GM23338 (cell line): ENCODE measurements around the gene ADAMTSL2. TPM values are rescaled to one million over a fixed set of nuclear protein-coding genes. Genes with fewer than 3 reads are reported as not detected.

Source experiments
- ATAC-seq: fragments of 200-7000 bp; cut with Tn5 transposase; 3 replicates; pipeline ENCODE4 v1.9.1; 2020
- DNase-seq: peaks from one replicate; pipeline ENCODE4 v3.0.0-alpha.2; 2015; ENCODE audit warnings: low spot score
- H2AFZ ChIP-seq: fragments of 200-600 bp; sonication (generic); 2 replicates; pipeline ENCODE4 v1.8.0; 2016; ENCODE audit warnings: antibody characterized with exemption, mild to moderate bottlenecking, moderate library complexity
- H3F3A ChIP-seq: fragments of 200-600 bp; sonication (generic); replicated peaks from 2 replicates; pipeline ENCODE4 v1.8.0; 2017; ENCODE audit warnings: antibody characterized with exemption, mixed run types, low read depth
- H3K27ac ChIP-seq: fragments of 200-600 bp; sonication (generic); 2 replicates; pipeline ENCODE4 v1.6.1; 2016; ENCODE audit warnings: low read depth
- H3K27me3 ChIP-seq: fragments of 200-600 bp; sonication (generic); 2 replicates; pipeline ENCODE4 v1.8.0; 2016; ENCODE audit warnings: mild to moderate bottlenecking, mixed run types, moderate library complexity; ENCODE audit not compliant: insufficient read depth
- H3K36me3 ChIP-seq: fragments of 200-600 bp; sonication (generic); 2 replicates; pipeline ENCODE4 v1.8.0; 2016; ENCODE audit warnings: mild to moderate bottlenecking; ENCODE audit not compliant: insufficient read depth
- H3K4me1 ChIP-seq: fragments of 200-600 bp; sonication (generic); 2 replicates; pipeline ENCODE4 v1.8.0; 2016; ENCODE audit warnings: mild to moderate bottlenecking, moderate library complexity; ENCODE audit not compliant: insufficient read depth
- H3K4me2 ChIP-seq: fragments of 200-600 bp; sonication (generic); 2 replicates; pipeline ENCODE4 v1.7.1; 2017; ENCODE audit warnings: mixed run types
- H3K4me3 ChIP-seq: fragments of 200-600 bp; sonication (generic); 2 replicates; pipeline ENCODE4 v1.6.1; 2016; ENCODE audit warnings: mixed run types
- H3K79me2 ChIP-seq: fragments of 200-600 bp; sonication (generic); replicated peaks from 2 replicates; pipeline ENCODE4 v1.8.0; 2017; ENCODE audit warnings: mild to moderate bottlenecking; ENCODE audit not compliant: insufficient read depth
- H3K9me2 ChIP-seq: fragments of 200-600 bp; sonication (generic); 2 replicates; pipeline ENCODE4 v1.8.0; 2017; ENCODE audit not compliant: insufficient read depth
- H4K20me1 ChIP-seq: fragments of 200-600 bp; sonication (generic); replicated peaks from 2 replicates; pipeline ENCODE4 v1.8.0; 2017; ENCODE audit warnings: mild to moderate bottlenecking; ENCODE audit not compliant: insufficient read depth
- H3K27ac Mint-ChIP-seq: 2 replicates; pipeline ENCODE4 v1.8.0; 2020; ENCODE audit warnings: inconsistent platforms, mild to moderate bottlenecking, moderate library complexity, mixed read lengths
- H3K27me3 Mint-ChIP-seq: 3 replicates; pipeline ENCODE4 v1.8.0; 2022; ENCODE audit warnings: low read depth, mild to moderate bottlenecking, moderate library complexity, mixed read lengths, inconsistent platforms; ENCODE audit not compliant: insufficient read depth, poor library complexity
- H3K36me3 Mint-ChIP-seq: 3 replicates; pipeline ENCODE4 v1.8.0; 2021; ENCODE audit warnings: low read depth, mild to moderate bottlenecking, inconsistent platforms, moderate library complexity, mixed read lengths
- H3K4me1 Mint-ChIP-seq: 3 replicates; pipeline ENCODE4 v1.8.0; 2020; ENCODE audit warnings: mild to moderate bottlenecking, inconsistent platforms, mixed read lengths
- H3K4me3 Mint-ChIP-seq: 3 replicates; pipeline ENCODE4 v1.8.0; 2021; ENCODE audit warnings: moderate library complexity, mild to moderate bottlenecking, inconsistent platforms, mixed read lengths
- H3K9me3 Mint-ChIP-seq: 3 replicates; pipeline ENCODE4 v1.8.0; 2020; ENCODE audit warnings: moderate library complexity, mild to moderate bottlenecking, inconsistent platforms, mixed read lengths
- CREB1 ChIP-seq: fragments of 250-450 bp; sonication (Bioruptor Pico); IDR thresholded peaks from 2 replicates; pipeline ENCODE4 v1.5.0; 2020; ENCODE audit warnings: low read depth, mild to moderate bottlenecking, moderate library complexity
- EZH2 ChIP-seq: fragments of 200-600 bp; sonication (generic); IDR thresholded peaks from one replicate; pipeline ENCODE4 v1.8.0; 2017; ENCODE audit warnings: antibody characterized with exemption, mild to moderate bottlenecking, low read depth; ENCODE audit not compliant: unreplicated experiment
- EZH2phosphoT487 ChIP-seq: fragments of 200-600 bp; sonication (generic); IDR thresholded peaks from one replicate; pipeline ENCODE4 v1.8.1; 2018; ENCODE audit warnings: antibody characterized with exemption; ENCODE audit not compliant: unreplicated experiment
- JUNB ChIP-seq: IDR thresholded peaks from one replicate; pipeline ENCODE4 v1.6.1; 2016; ENCODE audit warnings: antibody characterized with exemption; ENCODE audit not compliant: unreplicated experiment
- NANOG ChIP-seq: IDR thresholded peaks from 2 replicates; pipeline ENCODE4 v1.6.1; 2016; ENCODE audit warnings: antibody characterized with exemption, borderline replicate concordance
- POLR2AphosphoS5 ChIP-seq: IDR thresholded peaks from 2 replicates; pipeline ENCODE4 v1.6.1; 2016; ENCODE audit warnings: antibody characterized with exemption, low read depth
- STAT1 ChIP-seq: IDR thresholded peaks from one replicate; pipeline ENCODE4 v1.6.1; 2016; ENCODE audit warnings: antibody characterized with exemption; ENCODE audit not compliant: unreplicated experiment
- ZNF114 ChIP-seq: fragments of 250-450 bp; sonication (Bioruptor Pico); IDR thresholded peaks from 2 replicates; pipeline ENCODE4 v1.5.0; 2020; ENCODE audit warnings: mild to moderate bottlenecking, moderate library complexity
- ZNF331 ChIP-seq: fragments of 250-450 bp; sonication (Bioruptor Pico); IDR thresholded peaks from 2 replicates; pipeline ENCODE4 v1.5.0; 2020; ENCODE audit warnings: low read depth, mild to moderate bottlenecking, moderate library complexity
- polyA plus RNA-seq: library from polyadenylated mRNA; unstranded; fragments of >200 nt; fragmentation: Nextera tagmentation; extraction: Ambion mirVana; gene quantifications from 2 replicates; pipeline ENCODE4 v1.2.1, GENCODE V29; 2016
- total RNA-seq: library from RNA; depleted of rRNA; stranded (reverse); fragments of >200 nt; shearing (Covaris generic); gene quantifications from 2 replicates; pipeline ENCODE4 v1.2.3, GENCODE V29; 2014
- TF ChIP-seq, protein P1 (sequence below), 2 experiments: fragments of 200-600 bp in 1 of 2; sonication (generic) in 1 of 2; conservative IDR thresholded peaks; 2 replicates each; pipeline versions ENCODE4 v1.5.1 to v1.6.1; 2016 to 2017; ENCODE audit warnings: antibody characterized with exemption in 2 of 2, low read depth in 2 of 2, mild to moderate bottlenecking in 2 of 2, moderate library complexity in 1 of 2
- TF ChIP-seq, protein P2 (sequence below): fragments of 250-450 bp; sonication (Bioruptor Pico); IDR thresholded peaks from 2 replicates; pipeline ENCODE4 v1.5.0; 2020; ENCODE audit warnings: mild to moderate bottlenecking, moderate library complexity
- TF ChIP-seq, protein P3 (sequence below): IDR thresholded peaks from 2 replicates; pipeline ENCODE4 v1.6.1; 2016; ENCODE audit warnings: antibody characterized with exemption
- TF ChIP-seq, protein P4 (sequence below): IDR thresholded peaks from one replicate; pipeline ENCODE4 v1.6.1; 2018; ENCODE audit warnings: antibody characterized with exemption; ENCODE audit not compliant: unreplicated experiment

ADAMTSL2 gene
- total and polyA plus RNA-seq, 2 experiments from 2014 or later = 0.15 to 0.66 TPM

DNA sequence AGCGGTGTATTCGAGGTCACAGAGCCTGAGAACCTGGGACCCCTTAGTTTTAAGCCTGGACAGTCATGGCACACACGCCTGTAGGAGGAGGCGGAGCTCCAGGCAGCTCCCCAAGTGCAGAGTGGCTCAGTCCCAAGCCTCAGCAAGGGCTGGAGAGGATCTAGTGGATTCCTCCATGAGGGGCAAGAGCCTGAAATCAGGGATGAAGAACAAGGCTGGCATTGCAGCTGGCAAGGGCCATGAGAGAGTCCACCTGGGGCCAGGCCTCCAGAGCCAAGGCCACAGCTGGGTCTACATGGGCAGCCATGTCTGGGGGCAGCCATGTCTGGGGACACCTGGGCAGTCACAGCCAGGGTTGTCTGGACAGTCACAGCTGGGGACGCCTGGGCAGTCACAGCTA, 21.9 kb downstream of the ADAMTSL2 start:
- no peaks in the 10 kb centered on the region for H3K36me3 Mint-ChIP-seq
- Histone ChIP-seq H3K9me2 (no peaks in the 10 kb centered on the region), H3K36me3 (no peaks in the 10 kb centered on the region), H2AFZ (no peak overlapping the region), H3K4me2 (no peak overlapping the region), H4K20me1 (no peaks in the 10 kb centered on the region), H3K79me2 (no peaks in the 10 kb centered on the region), H3K4me1 (peaks cover 5% of the 10 kb centered on the region), H3K27ac (no peak overlapping the region), H3F3A (no peaks in the 10 kb centered on the region), H3K4me3 (no peak overlapping the region), H3K27me3 (no peaks in the 10 kb centered on the region)
- TF ChIP-seq, protein P1, sequence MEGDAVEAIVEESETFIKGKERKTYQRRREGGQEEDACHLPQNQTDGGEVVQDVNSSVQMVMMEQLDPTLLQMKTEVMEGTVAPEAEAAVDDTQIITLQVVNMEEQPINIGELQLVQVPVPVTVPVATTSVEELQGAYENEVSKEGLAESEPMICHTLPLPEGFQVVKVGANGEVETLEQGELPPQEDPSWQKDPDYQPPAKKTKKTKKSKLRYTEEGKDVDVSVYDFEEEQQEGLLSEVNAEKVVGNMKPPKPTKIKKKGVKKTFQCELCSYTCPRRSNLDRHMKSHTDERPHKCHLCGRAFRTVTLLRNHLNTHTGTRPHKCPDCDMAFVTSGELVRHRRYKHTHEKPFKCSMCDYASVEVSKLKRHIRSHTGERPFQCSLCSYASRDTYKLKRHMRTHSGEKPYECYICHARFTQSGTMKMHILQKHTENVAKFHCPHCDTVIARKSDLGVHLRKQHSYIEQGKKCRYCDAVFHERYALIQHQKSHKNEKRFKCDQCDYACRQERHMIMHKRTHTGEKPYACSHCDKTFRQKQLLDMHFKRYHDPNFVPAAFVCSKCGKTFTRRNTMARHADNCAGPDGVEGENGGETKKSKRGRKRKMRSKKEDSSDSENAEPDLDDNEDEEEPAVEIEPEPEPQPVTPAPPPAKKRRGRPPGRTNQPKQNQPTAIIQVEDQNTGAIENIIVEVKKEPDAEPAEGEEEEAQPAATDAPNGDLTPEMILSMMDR (conservative IDR thresholded peaks at IDR 0.05; ENCODE audit: low read depth in 2 of 2) = no peak
- TF ChIP-seq POLR2AphosphoS5 (no peak), JUNB (no peak), NANOG (no peak), CREB1 (CRISPR knock-in tag) (no peak), EZH2 (no peak), EZH2phosphoT487 (no peak), ZNF114 (CRISPR knock-in tag) (no peak), ZNF331 (CRISPR knock-in tag) (no peak), STAT1 (no peak)
- TF ChIP-seq, protein P2, sequence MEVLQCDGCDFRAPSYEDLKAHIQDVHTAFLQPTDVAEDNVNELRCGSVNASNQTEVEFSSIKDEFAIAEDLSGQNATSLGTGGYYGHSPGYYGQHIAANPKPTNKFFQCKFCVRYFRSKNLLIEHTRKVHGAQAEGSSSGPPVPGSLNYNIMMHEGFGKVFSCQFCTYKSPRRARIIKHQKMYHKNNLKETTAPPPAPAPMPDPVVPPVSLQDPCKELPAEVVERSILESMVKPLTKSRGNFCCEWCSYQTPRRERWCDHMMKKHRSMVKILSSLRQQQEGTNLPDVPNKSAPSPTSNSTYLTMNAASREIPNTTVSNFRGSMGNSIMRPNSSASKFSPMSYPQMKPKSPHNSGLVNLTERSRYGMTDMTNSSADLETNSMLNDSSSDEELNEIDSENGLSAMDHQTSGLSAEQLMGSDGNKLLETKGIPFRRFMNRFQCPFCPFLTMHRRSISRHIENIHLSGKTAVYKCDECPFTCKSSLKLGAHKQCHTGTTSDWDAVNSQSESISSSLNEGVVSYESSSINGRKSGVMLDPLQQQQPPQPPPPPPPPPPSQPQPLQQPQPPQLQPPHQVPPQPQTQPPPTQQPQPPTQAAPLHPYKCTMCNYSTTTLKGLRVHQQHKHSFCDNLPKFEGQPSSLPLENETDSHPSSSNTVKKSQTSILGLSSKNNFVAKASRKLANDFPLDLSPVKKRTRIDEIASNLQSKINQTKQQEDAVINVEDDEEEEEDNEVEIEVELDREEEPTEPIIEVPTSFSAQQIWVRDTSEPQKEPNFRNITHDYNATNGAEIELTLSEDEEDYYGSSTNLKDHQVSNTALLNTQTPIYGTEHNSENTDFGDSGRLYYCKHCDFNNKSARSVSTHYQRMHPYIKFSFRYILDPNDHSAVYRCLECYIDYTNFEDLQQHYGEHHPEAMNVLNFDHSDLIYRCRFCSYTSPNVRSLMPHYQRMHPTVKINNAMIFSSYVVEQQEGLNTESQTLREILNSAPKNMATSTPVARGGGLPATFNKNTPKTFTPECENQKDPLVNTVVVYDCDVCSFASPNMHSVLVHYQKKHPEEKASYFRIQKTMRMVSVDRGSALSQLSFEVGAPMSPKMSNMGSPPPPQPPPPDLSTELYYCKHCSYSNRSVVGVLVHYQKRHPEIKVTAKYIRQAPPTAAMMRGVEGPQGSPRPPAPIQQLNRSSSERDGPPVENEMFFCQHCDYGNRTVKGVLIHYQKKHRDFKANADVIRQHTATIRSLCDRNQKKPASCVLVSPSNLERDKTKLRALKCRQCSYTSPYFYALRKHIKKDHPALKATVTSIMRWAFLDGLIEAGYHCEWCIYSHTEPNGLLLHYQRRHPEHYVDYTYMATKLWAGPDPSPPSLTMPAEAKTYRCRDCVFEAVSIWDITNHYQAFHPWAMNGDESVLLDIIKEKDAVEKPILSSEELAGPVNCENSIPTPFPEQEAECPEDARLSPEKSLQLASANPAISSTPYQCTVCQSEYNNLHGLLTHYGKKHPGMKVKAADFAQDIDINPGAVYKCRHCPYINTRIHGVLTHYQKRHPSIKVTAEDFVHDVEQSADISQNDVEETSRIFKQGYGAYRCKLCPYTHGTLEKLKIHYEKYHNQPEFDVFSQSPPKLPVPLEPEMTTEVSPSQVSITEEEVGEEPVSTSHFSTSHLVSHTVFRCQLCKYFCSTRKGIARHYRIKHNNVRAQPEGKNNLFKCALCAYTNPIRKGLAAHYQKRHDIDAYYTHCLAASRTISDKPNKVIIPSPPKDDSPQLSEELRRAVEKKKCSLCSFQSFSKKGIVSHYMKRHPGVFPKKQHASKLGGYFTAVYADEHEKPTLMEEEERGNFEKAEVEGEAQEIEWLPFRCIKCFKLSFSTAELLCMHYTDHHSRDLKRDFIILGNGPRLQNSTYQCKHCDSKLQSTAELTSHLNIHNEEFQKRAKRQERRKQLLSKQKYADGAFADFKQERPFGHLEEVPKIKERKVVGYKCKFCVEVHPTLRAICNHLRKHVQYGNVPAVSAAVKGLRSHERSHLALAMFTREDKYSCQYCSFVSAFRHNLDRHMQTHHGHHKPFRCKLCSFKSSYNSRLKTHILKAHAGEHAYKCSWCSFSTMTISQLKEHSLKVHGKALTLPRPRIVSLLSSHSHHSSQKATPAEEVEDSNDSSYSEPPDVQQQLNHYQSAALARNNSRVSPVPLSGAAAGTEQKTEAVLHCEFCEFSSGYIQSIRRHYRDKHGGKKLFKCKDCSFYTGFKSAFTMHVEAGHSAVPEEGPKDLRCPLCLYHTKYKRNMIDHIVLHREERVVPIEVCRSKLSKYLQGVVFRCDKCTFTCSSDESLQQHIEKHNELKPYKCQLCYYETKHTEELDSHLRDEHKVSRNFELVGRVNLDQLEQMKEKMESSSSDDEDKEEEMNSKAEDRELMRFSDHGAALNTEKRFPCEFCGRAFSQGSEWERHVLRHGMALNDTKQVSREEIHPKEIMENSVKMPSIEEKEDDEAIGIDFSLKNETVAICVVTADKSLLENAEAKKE (CRISPR knock-in tag) = no peak
- TF ChIP-seq, protein P3, sequence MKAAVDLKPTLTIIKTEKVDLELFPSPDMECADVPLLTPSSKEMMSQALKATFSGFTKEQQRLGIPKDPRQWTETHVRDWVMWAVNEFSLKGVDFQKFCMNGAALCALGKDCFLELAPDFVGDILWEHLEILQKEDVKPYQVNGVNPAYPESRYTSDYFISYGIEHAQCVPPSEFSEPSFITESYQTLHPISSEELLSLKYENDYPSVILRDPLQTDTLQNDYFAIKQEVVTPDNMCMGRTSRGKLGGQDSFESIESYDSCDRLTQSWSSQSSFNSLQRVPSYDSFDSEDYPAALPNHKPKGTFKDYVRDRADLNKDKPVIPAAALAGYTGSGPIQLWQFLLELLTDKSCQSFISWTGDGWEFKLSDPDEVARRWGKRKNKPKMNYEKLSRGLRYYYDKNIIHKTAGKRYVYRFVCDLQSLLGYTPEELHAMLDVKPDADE = no peak
- TF ChIP-seq, protein P4, sequence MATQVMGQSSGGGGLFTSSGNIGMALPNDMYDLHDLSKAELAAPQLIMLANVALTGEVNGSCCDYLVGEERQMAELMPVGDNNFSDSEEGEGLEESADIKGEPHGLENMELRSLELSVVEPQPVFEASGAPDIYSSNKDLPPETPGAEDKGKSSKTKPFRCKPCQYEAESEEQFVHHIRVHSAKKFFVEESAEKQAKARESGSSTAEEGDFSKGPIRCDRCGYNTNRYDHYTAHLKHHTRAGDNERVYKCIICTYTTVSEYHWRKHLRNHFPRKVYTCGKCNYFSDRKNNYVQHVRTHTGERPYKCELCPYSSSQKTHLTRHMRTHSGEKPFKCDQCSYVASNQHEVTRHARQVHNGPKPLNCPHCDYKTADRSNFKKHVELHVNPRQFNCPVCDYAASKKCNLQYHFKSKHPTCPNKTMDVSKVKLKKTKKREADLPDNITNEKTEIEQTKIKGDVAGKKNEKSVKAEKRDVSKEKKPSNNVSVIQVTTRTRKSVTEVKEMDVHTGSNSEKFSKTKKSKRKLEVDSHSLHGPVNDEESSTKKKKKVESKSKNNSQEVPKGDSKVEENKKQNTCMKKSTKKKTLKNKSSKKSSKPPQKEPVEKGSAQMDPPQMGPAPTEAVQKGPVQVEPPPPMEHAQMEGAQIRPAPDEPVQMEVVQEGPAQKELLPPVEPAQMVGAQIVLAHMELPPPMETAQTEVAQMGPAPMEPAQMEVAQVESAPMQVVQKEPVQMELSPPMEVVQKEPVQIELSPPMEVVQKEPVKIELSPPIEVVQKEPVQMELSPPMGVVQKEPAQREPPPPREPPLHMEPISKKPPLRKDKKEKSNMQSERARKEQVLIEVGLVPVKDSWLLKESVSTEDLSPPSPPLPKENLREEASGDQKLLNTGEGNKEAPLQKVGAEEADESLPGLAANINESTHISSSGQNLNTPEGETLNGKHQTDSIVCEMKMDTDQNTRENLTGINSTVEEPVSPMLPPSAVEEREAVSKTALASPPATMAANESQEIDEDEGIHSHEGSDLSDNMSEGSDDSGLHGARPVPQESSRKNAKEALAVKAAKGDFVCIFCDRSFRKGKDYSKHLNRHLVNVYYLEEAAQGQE = no peak
- peaks cover 13% of the 10 kb centered on the region for H3K27me3 Mint-ChIP-seq
- no peak for DNase-seq
- peaks cover 31% of the 10 kb centered on the region for H3K4me1 Mint-ChIP-seq
- ATAC-seq = no peak
- H3K9me3 Mint-ChIP-seq = no peaks in the 10 kb centered on the region; the same call in 2 of the 3 replicates
- H3K27ac Mint-ChIP-seq = no peak overlapping the region
- H3K4me3 Mint-ChIP-seq = no peak overlapping the region
